Keratinocyte (primary cell): Measurements from ENCODE around the gene NAAA. TPM values are rescaled to one million over a fixed set of nuclear protein-coding genes. Genes with fewer than 3 reads are reported as not detected.

ENCODE experiments used
- DNase-seq: peaks from one replicate; pipeline ENCODE4 v3.0.0-alpha.2; 2011; ENCODE audit warnings: low read depth, missing footprints, low spot score
- FAIRE-seq: peaks from 2 replicates; lab custom pipeline; 2011; peaks lifted over from hg19 to GRCh38; lab: Jason Lieb, UNC
- H2AFZ ChIP-seq: 2 replicates; pipeline ENCODE4 v1.6.0; 2012; ENCODE audit warnings: low read length, control low read depth, inconsistent platforms; ENCODE audit not compliant: control insufficient read depth
- H3K27ac ChIP-seq: 2 replicates; pipeline ENCODE4 v1.5.1; 2011; ENCODE audit warnings: low read length; ENCODE audit not compliant: control insufficient read depth, insufficient read depth
- H3K27me3 ChIP-seq: 3 replicates; pipeline ENCODE4 v1.6.0; 2011; ENCODE audit warnings: low read length; ENCODE audit not compliant: control insufficient read depth, insufficient read depth; ENCODE audit errors: extremely low read depth
- H3K36me3 ChIP-seq, 2 experiments: 2 replicates in 1 of 2; 3 replicates in 1 of 2; pipeline ENCODE4 v1.5.1; 2011; ENCODE audit warnings: low read length in 2 of 2, mild to moderate bottlenecking in 1 of 2; ENCODE audit not compliant: control insufficient read depth in 2 of 2, insufficient read depth in 2 of 2; ENCODE audit errors: extremely low read depth in 1 of 2
- H3K4me1 ChIP-seq: 3 replicates; pipeline ENCODE4 v1.5.1; 2011; ENCODE audit warnings: low read length; ENCODE audit not compliant: control insufficient read depth, insufficient read depth; ENCODE audit errors: extremely low read depth
- H3K4me2 ChIP-seq: 3 replicates; pipeline ENCODE4 v1.6.0; 2011; ENCODE audit warnings: low read depth, low read length; ENCODE audit not compliant: control insufficient read depth, insufficient read depth; ENCODE audit errors: extremely low read depth
- H3K4me3 ChIP-seq, 3 experiments: fragments of 200-600 bp in 1 of 3; sonication (generic) in 1 of 3; 2 replicates in 2 of 3; 3 replicates in 1 of 3; pipeline ENCODE4 v1.5.1; 2011 to 2016; ENCODE audit warnings: low read length in 3 of 3, mild to moderate bottlenecking in 3 of 3, control low read depth in 2 of 3, inconsistent platforms in 1 of 3, low read depth in 1 of 3, mixed read lengths in 1 of 3, mixed run types in 1 of 3, moderate library complexity in 1 of 3; ENCODE audit not compliant: control insufficient read depth in 2 of 3, insufficient read depth in 2 of 3; ENCODE audit errors: extremely low read depth in 1 of 3
- H3K79me2 ChIP-seq: 2 replicates; pipeline ENCODE4 v1.6.0; 2012; ENCODE audit warnings: low read length; ENCODE audit not compliant: control insufficient read depth, insufficient read depth
- H3K9ac ChIP-seq: 3 replicates; pipeline ENCODE4 v1.6.0; 2011; ENCODE audit warnings: low read length; ENCODE audit not compliant: control insufficient read depth, insufficient read depth; ENCODE audit errors: extremely low read depth
- H3K9me1 ChIP-seq: 3 replicates; pipeline ENCODE4 v1.6.0; 2011; ENCODE audit warnings: low read length; ENCODE audit not compliant: control insufficient read depth, insufficient read depth; ENCODE audit errors: extremely low read depth
- H3K9me3 ChIP-seq: 2 replicates; pipeline ENCODE4 v1.5.1; 2012; ENCODE audit warnings: low read depth, low read length; ENCODE audit not compliant: control insufficient read depth
- H4K20me1 ChIP-seq: 3 replicates; pipeline ENCODE4 v1.6.0; 2011; ENCODE audit warnings: low read length; ENCODE audit not compliant: control insufficient read depth, insufficient read depth; ENCODE audit errors: extremely low read depth
- CTCF ChIP-seq, 3 experiments: IDR thresholded peaks in 1 of 3; conservative IDR thresholded peaks in 1 of 3; optimal IDR thresholded peaks in 1 of 3; 2 replicates in 2 of 3; 3 replicates in 1 of 3; pipeline versions ENCODE3 to v1.5.1; 2011; ENCODE audit warnings: low read length in 3 of 3, mild to moderate bottlenecking in 3 of 3, moderate library complexity in 2 of 3, control low read depth in 1 of 3, inconsistent platforms in 1 of 3; ENCODE audit not compliant: insufficient read depth in 2 of 3; ENCODE audit errors: extremely low read depth in 1 of 3
- EZH2 ChIP-seq: IDR thresholded peaks from one replicate; pipeline ENCODE4 v1.6.1; 2012; ENCODE audit warnings: inconsistent platforms, mild to moderate bottlenecking, low read length, moderate library complexity
- dilution Hi-C: fragments of 300-500 bp; cut with MboI; formaldehyde crosslinking; loops from one replicate; pipeline ENCODE4 v1.7.0; 2020; ENCODE audit warnings: low sequenced_read_pairs; ENCODE audit not compliant: extremely low pct_ligation_motif_present
- polyA plus RNA-seq, 5 experiments: library from polyadenylated mRNA; depleted of rRNA in 3 of 5; stranded (reverse) in 3 of 5; stranded (forward) in 1 of 5; unstranded in 1 of 5; fragments of >200 nt; gene quantifications; 1 replicate in 1 of 5; 2 replicates in 3 of 5; 3 replicates in 1 of 5; pipeline versions ENCODE4 v1.2.1 to v1.2.3, GENCODE V29; 2011 to 2012; ENCODE audit warnings: missing spikeins in 2 of 5, low read depth in 1 of 5, low replicate concordance in 1 of 5

Gene NAAA
- polyA plus RNA-seq, 1 donor (not counting 4 experiments of a cell fraction or from before 2014, with no cell fraction given) = 12.2 TPM

- DNase-seq = no peak
- Histone ChIP-seq H3K27ac (no peak overlapping the region), H3K27me3 (peaks cover 5% of the 10 kb centered on the region), H3K4me3 (no peak overlapping the region), H3K79me2 (no peaks in the 10 kb centered on the region), H2AFZ (no peak overlapping the region), H3K4me2 (no peak overlapping the region), H3K9ac (no peak overlapping the region), H4K20me1 (no peaks in the 10 kb centered on the region), H3K9me3 (no peaks in the 10 kb centered on the region), H3K4me1 (no peaks in the 10 kb centered on the region), H3K36me3 (no peaks in the 10 kb centered on the region), H3K9me1 (no peaks in the 10 kb centered on the region)
- TF ChIP-seq EZH2 (no peak), CTCF (optimal IDR thresholded peaks at IDR 0.05 in 1 of 3, IDR thresholded peaks at IDR 0.05 in 1 of 3, conservative IDR thresholded peaks at IDR 0.05 in 1 of 3; ENCODE audit: extremely low read depth in 1 of 3, insufficient read depth in 2 of 3, low read length in 3 of 3) (no peak)
- FAIRE-seq = no peak
- dilution Hi-C loops = no loop called here
Observed at GRCh38 chr4:75878246-75878756, 62.5 kb downstream of the NAAA start.

- FAIRE-seq (no peak), DNase-seq (no peak)
- no peaks in the 10 kb centered on the region for H3K4me1 ChIP-seq
- no peaks in the 10 kb centered on the region for H3K9me3 ChIP-seq
- no peaks in the 10 kb centered on the region for H3K79me2 ChIP-seq
- no peak overlapping the region for H3K4me3 ChIP-seq
- no peak overlapping the region for H3K27ac ChIP-seq
- H3K4me2 ChIP-seq = no peak overlapping the region
- dilution Hi-C loops = no loop called here
- TF ChIP-seq CTCF (optimal IDR thresholded peaks at IDR 0.05 in 1 of 3, IDR thresholded peaks at IDR 0.05 in 1 of 3, conservative IDR thresholded peaks at IDR 0.05 in 1 of 3; ENCODE audit: extremely low read depth in 1 of 3, insufficient read depth in 2 of 3, low read length in 3 of 3) (no peak), EZH2 (no peak)
- H3K9ac ChIP-seq = no peak overlapping the region
- no peaks in the 10 kb centered on the region for H3K36me3 ChIP-seq
- no peak overlapping the region for H2AFZ ChIP-seq
- H4K20me1 ChIP-seq = no peaks in the 10 kb centered on the region
- no peaks in the 10 kb centered on the region for H3K9me1 ChIP-seq
- peaks cover 5% of the 10 kb centered on the region for H3K27me3 ChIP-seq
Observed at GRCh38 chr4:75876218-75876617, 64.6 kb downstream of the NAAA start.
